Astrocyte of the hippocampus (primary cell): ENCODE data around the gene PCED1B.
"Not testable (repeated sequence)": the region's sequence is repeated elsewhere in the genome, so short reads cannot be mapped to it uniquely, and the experiment has no call there.

Source experiments
- DNase-seq: peaks from one replicate; pipeline ENCODE4 v3.0.0; 2011; ENCODE audit warnings: low read depth, low spot score

PCED1B gene

GRCh38 chr12:47164724-47165439 lies 85.5 kb downstream of the PCED1B start:
- DNase-seq, result peak; percentile 79

GRCh38 chr12:47165934-47166333 lies 86.5 kb downstream of the PCED1B start:
- DNase-seq, result no peak

GRCh38 chr12:47166365-47166764 lies 86.9 kb downstream of the PCED1B start:
- no peak for DNase-seq

GRCh38 chr12:47170281-47170680 lies 90.9 kb downstream of the PCED1B start:
- not testable (repeated sequence) for DNase-seq

- no peak for DNase-seq
Observed at GRCh38 chr12:47178014-47178413, 98.6 kb downstream of the PCED1B start.

GRCh38 chr12:47182164-47182938 lies 102.9 kb downstream of the PCED1B start:
- not testable (repeated sequence) for DNase-seq

GRCh38 chr12:47184229-47184628 lies 104.8 kb downstream of the PCED1B start:
- no peak for DNase-seq

GRCh38 chr12:47184813-47185212 lies 105.4 kb downstream of the PCED1B start:
- no peak for DNase-seq

- no peak for DNase-seq
Observed at GRCh38 chr12:47186246-47186645, 106.8 kb downstream of the PCED1B start.

GRCh38 chr12:47188576-47189441 lies 109.4 kb downstream of the PCED1B start:
- DNase-seq, result peak; percentile 42

GRCh38 chr12:47189728-47190127 lies 110.3 kb downstream of the PCED1B start:
- DNase-seq, result no peak

GRCh38 chr12:47190271-47190750 lies 110.9 kb downstream of the PCED1B start:
- peak; percentile 82 for DNase-seq

- DNase-seq, result no peak
Observed at GRCh38 chr12:47190905-47191304, 111.5 kb downstream of the PCED1B start.

GRCh38 chr12:47192051-47192450 lies 112.6 kb downstream of the PCED1B start:
- no peak for DNase-seq

- DNase-seq, result no peak
Observed at GRCh38 chr12:47193066-47193465, 113.6 kb downstream of the PCED1B start.

- no peak for DNase-seq
Observed at GRCh38 chr12:47194501-47194900, 115.1 kb downstream of the PCED1B start.

- DNase-seq, result no peak
Observed at GRCh38 chr12:47200446-47200845, 121.0 kb downstream of the PCED1B start.

- not testable (repeated sequence) for DNase-seq
Observed at GRCh38 chr12:47201190-47201589, 121.8 kb downstream of the PCED1B start.

GRCh38 chr12:47202176-47202575 lies 122.8 kb downstream of the PCED1B start:
- DNase-seq, result no peak

- DNase-seq, result no peak
Observed at GRCh38 chr12:47205532-47206449, 126.4 kb downstream of the PCED1B start.
